WTC11 (cell line): ENCODE measurements around the gene MT2A. TPM values are rescaled to one million over a fixed set of nuclear protein-coding genes. Genes with fewer than 3 reads are reported as not detected.

Source experiments
- ATAC-seq: fragments of 200-7000 bp; cut with Tn5 transposase; 2 replicates; pipeline ENCODE4 v1.10.0; 2021; ENCODE audit warnings: mild to moderate bottlenecking, moderate library complexity
- CTCF ChIA-PET: fragments of 300-600 bp; sonication (Branson Sonifier 250); formaldehyde crosslinking; loops from one replicate; lab custom pipeline; 2021; ENCODE audit warnings: antibody characterized with exemption; lab: Charles Lee
- POLR2A ChIA-PET: fragments of 350-600 bp; sonication (Branson Sonifier 250); formaldehyde crosslinking; loops from one replicate; lab custom pipeline; 2021; ENCODE audit warnings: antibody characterized with exemption; lab: Charles Lee
- DNase-seq: peaks from one replicate; pipeline ENCODE4 v3.0.0; 2021; ENCODE audit warnings: low spot score
- H3K27ac Mint-ChIP-seq: 2 replicates; pipeline ENCODE4 v1.8.0; 2021; ENCODE audit warnings: mixed read lengths
- H3K27me3 Mint-ChIP-seq: 2 replicates; pipeline ENCODE4 v1.8.0; 2021; ENCODE audit warnings: low read depth, mild to moderate bottlenecking, moderate library complexity, mixed read lengths
- H3K36me3 Mint-ChIP-seq: 2 replicates; pipeline ENCODE4 v1.8.0; 2021; ENCODE audit warnings: mixed read lengths
- H3K4me1 Mint-ChIP-seq: 2 replicates; pipeline ENCODE4 v1.8.0; 2022; ENCODE audit warnings: mixed read lengths
- H3K4me3 Mint-ChIP-seq: 2 replicates; pipeline ENCODE4 v1.8.0; 2021; ENCODE audit warnings: mild to moderate bottlenecking, moderate library complexity, mixed read lengths
- H3K9me3 Mint-ChIP-seq: 2 replicates; pipeline ENCODE4 v1.8.0; 2021; ENCODE audit warnings: mixed read lengths
- AFF4 ChIP-seq: sonication (generic); formaldehyde crosslinking; IDR thresholded peaks from 2 replicates; pipeline ENCODE4 v1.8.1; 2023; ENCODE audit warnings: mild to moderate bottlenecking, missing genetic modification reagents, borderline replicate concordance
- FOXP1 ChIP-seq: sonication (generic); formaldehyde crosslinking; IDR thresholded peaks from 2 replicates; pipeline ENCODE4 v1.8.0; 2022; ENCODE audit warnings: missing genetic modification reagents, mild to moderate bottlenecking, moderate library complexity, borderline replicate concordance
- FOXP4 ChIP-seq: sonication (generic); formaldehyde crosslinking; IDR thresholded peaks from 2 replicates; pipeline ENCODE4 v1.8.0; 2022; ENCODE audit warnings: mild to moderate bottlenecking, missing genetic modification reagents
- GTF2I ChIP-seq: fragments of 250-450 bp; sonication (Bioruptor Pico); conservative IDR thresholded peaks from 2 replicates; pipeline ENCODE4 v1.4.0; 2021; ENCODE audit warnings: mild to moderate bottlenecking
- HMGA2 ChIP-seq: fragments of 250-450 bp; sonication (Bioruptor Pico); IDR thresholded peaks from 2 replicates; pipeline ENCODE4 v1.4.0; 2021; ENCODE audit warnings: mild to moderate bottlenecking, moderate library complexity
- IRF2 ChIP-seq: sonication (generic); formaldehyde crosslinking; IDR thresholded peaks from 2 replicates; pipeline ENCODE4 v1.8.0; 2022; ENCODE audit warnings: low read depth, missing genetic modification reagents, borderline replicate concordance
- JAZF1 ChIP-seq: fragments of 250-450 bp; sonication (Bioruptor Pico); IDR thresholded peaks from 2 replicates; pipeline ENCODE4 v1.9.0; 2021; ENCODE audit warnings: moderate library complexity, mild to moderate bottlenecking, inconsistent platforms
- MAX ChIP-seq: sonication (generic); formaldehyde crosslinking; IDR thresholded peaks from 2 replicates; pipeline ENCODE4 v1.8.0; 2022; ENCODE audit warnings: mild to moderate bottlenecking, missing genetic modification reagents
- NFE2L1 ChIP-seq: sonication (generic); formaldehyde crosslinking; IDR thresholded peaks from 2 replicates; pipeline ENCODE4 v1.8.1; 2023; ENCODE audit warnings: missing genetic modification reagents
- NR1H2 ChIP-seq: sonication (generic); formaldehyde crosslinking; IDR thresholded peaks from 2 replicates; pipeline ENCODE4 v1.9.0; 2021; ENCODE audit warnings: mild to moderate bottlenecking, moderate library complexity, missing genetic modification reagents
- NR3C1 ChIP-seq: sonication (generic); formaldehyde crosslinking; conservative IDR thresholded peaks from 2 replicates; pipeline ENCODE4 v1.8.1; 2023; ENCODE audit warnings: low read depth, mild to moderate bottlenecking, missing genetic modification reagents
- RELA ChIP-seq: sonication (generic); formaldehyde crosslinking; IDR thresholded peaks from 2 replicates; pipeline ENCODE4 v1.8.1; 2022; ENCODE audit warnings: missing genetic modification reagents, mild to moderate bottlenecking, borderline replicate concordance
- RORB ChIP-seq: fragments of 250-450 bp; sonication (Bioruptor Pico); IDR thresholded peaks from 2 replicates; pipeline ENCODE4 v1.9.0; 2021; ENCODE audit warnings: mild to moderate bottlenecking
- SMAD3 ChIP-seq: sonication (generic); formaldehyde crosslinking; IDR thresholded peaks from 2 replicates; pipeline ENCODE4 v1.8.0; 2022; ENCODE audit warnings: missing genetic modification reagents, mild to moderate bottlenecking, borderline replicate concordance
- SP1 ChIP-seq: sonication (generic); formaldehyde crosslinking; conservative IDR thresholded peaks from 2 replicates; pipeline ENCODE4 v1.8.1; 2022; ENCODE audit warnings: missing genetic modification reagents
- TP53 ChIP-seq: sonication (generic); formaldehyde crosslinking; IDR thresholded peaks from 2 replicates; pipeline ENCODE4 v1.8.1; 2023; ENCODE audit warnings: mild to moderate bottlenecking, missing genetic modification reagents
- USF1 ChIP-seq: sonication (generic); formaldehyde crosslinking; IDR thresholded peaks from 2 replicates; pipeline ENCODE4 v1.8.0; 2022; ENCODE audit warnings: mild to moderate bottlenecking, missing genetic modification reagents
- ZNF263 ChIP-seq: sonication (generic); formaldehyde crosslinking; IDR thresholded peaks from 2 replicates; pipeline ENCODE4 v1.8.1; 2022; ENCODE audit warnings: low read depth, mild to moderate bottlenecking, moderate library complexity, missing genetic modification reagents
- ZNF416 ChIP-seq: fragments of 250-450 bp; sonication (Bioruptor Pico); IDR thresholded peaks from 2 replicates; pipeline ENCODE4 v1.9.0; 2021; ENCODE audit warnings: mild to moderate bottlenecking, inconsistent platforms
- ZNF423 ChIP-seq: fragments of 250-450 bp; sonication (Bioruptor Pico); IDR thresholded peaks from 2 replicates; pipeline ENCODE4 v2.1.2; 2022; ENCODE audit warnings: mild to moderate bottlenecking, moderate library complexity
- total RNA-seq: library from RNA; stranded (reverse); gene quantifications from 3 replicates; pipeline ENCODE4 v1.2.3, GENCODE V29; 2021
- TF ChIP-seq, protein P1 (sequence below): fragments of 250-450 bp; sonication (Bioruptor Pico); IDR thresholded peaks from 2 replicates; pipeline ENCODE4 v1.9.0; 2021; ENCODE audit warnings: moderate library complexity, mild to moderate bottlenecking, inconsistent platforms, borderline replicate concordance
- TF ChIP-seq, protein P2 (sequence below): sonication (generic); formaldehyde crosslinking; IDR thresholded peaks from 2 replicates; pipeline ENCODE4 v1.8.0; 2023; ENCODE audit warnings: missing genetic modification reagents, mild to moderate bottlenecking, borderline replicate concordance

Gene MT2A
- total RNA-seq, 1 experiment from 2014 or later, result 139 TPM

DNA sequence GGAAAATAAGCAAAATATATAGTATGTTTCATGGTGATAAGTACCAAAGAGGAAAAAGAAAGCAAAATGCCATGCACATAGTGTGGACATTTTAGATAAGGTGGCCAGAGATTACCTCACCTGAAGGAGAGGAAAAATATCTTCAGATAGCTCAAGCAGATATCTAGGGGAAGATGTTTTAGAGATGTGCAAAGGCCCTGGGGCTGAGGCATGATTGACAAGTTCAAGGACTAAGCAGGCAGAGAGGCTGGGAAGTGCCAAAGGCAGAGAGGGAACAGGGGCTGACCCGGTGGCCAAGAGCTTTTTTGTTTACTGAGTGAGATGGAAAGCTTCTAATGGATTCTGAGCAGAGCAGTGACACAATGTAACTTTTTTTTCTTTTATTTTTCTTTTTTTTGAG lies 47.9 kb upstream of the MT2A start (continued):
- TF ChIP-seq, protein P1, sequence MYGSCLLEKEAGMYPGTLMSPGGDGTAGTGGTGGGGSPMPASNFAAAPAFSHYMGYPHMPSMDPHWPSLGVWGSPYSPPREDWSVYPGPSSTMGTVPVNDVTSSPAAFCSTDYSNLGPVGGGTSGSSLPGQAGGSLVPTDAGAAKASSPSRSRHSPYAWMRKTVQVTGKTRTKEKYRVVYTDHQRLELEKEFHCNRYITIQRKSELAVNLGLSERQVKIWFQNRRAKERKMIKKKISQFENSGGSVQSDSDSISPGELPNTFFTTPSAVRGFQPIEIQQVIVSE, result no peak
- no peak for TF ChIP-seq HMGA2 (CRISPR knock-in tag)
- TF ChIP-seq, all 79 proteins: peak for 0

DNA sequence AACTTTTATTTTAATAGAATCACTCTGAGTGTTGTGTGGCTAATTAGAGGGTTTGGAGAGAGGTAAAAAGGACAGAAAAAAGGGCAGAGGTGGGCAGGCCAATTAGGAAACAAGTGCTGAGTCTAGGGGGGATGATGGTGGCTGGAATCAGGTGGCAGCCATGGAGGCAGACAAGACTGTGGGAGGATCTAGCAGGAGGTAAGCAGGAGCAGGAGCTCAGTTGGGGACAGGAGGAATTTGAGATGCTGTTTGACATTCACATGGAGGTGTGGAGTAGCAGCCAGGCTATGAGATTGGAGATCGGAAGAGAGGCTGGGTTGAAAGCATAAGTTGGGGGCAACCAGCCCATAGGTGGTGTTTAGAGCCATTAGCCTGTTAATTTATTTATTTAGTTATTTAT lies 47.3 kb upstream of the MT2A start:
- Mint-ChIP-seq H3K36me3 (no peaks in the 10 kb centered on the region), H3K4me3 (no peak overlapping the region), H3K4me1 (no peaks in the 10 kb centered on the region), H3K9me3 (no peaks in the 10 kb centered on the region), H3K27me3 (no peaks in the 10 kb centered on the region; the same call in 1 of the 2 replicates), H3K27ac (no peak overlapping the region)
- no peak for DNase-seq
- no peak for TF ChIP-seq SMAD3 (CRISPR knock-in tag)
- no peak for TF ChIP-seq FOXP1
- TF ChIP-seq NR3C1 (CRISPR knock-in tag), result no peak
- TF ChIP-seq ZNF416 (CRISPR knock-in tag), result no peak
- no peak for TF ChIP-seq ZNF423
- no peak for TF ChIP-seq RELA (CRISPR knock-in tag)
- TF ChIP-seq, protein P2, sequence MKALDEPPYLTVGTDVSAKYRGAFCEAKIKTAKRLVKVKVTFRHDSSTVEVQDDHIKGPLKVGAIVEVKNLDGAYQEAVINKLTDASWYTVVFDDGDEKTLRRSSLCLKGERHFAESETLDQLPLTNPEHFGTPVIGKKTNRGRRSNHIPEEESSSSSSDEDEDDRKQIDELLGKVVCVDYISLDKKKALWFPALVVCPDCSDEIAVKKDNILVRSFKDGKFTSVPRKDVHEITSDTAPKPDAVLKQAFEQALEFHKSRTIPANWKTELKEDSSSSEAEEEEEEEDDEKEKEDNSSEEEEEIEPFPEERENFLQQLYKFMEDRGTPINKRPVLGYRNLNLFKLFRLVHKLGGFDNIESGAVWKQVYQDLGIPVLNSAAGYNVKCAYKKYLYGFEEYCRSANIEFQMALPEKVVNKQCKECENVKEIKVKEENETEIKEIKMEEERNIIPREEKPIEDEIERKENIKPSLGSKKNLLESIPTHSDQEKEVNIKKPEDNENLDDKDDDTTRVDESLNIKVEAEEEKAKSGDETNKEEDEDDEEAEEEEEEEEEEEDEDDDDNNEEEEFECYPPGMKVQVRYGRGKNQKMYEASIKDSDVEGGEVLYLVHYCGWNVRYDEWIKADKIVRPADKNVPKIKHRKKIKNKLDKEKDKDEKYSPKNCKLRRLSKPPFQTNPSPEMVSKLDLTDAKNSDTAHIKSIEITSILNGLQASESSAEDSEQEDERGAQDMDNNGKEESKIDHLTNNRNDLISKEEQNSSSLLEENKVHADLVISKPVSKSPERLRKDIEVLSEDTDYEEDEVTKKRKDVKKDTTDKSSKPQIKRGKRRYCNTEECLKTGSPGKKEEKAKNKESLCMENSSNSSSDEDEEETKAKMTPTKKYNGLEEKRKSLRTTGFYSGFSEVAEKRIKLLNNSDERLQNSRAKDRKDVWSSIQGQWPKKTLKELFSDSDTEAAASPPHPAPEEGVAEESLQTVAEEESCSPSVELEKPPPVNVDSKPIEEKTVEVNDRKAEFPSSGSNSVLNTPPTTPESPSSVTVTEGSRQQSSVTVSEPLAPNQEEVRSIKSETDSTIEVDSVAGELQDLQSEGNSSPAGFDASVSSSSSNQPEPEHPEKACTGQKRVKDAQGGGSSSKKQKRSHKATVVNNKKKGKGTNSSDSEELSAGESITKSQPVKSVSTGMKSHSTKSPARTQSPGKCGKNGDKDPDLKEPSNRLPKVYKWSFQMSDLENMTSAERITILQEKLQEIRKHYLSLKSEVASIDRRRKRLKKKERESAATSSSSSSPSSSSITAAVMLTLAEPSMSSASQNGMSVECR, result no peak
- ChIA-PET CTCF (interaction anchor here (1.3 to 1.7 kb wide), 2 partner anchors 14 to 40 kb away, joined by 4 read pairs; no protein-coding TSS in a partner anchor), POLR2A (no interaction called here)
- no peak for ATAC-seq

DNA sequence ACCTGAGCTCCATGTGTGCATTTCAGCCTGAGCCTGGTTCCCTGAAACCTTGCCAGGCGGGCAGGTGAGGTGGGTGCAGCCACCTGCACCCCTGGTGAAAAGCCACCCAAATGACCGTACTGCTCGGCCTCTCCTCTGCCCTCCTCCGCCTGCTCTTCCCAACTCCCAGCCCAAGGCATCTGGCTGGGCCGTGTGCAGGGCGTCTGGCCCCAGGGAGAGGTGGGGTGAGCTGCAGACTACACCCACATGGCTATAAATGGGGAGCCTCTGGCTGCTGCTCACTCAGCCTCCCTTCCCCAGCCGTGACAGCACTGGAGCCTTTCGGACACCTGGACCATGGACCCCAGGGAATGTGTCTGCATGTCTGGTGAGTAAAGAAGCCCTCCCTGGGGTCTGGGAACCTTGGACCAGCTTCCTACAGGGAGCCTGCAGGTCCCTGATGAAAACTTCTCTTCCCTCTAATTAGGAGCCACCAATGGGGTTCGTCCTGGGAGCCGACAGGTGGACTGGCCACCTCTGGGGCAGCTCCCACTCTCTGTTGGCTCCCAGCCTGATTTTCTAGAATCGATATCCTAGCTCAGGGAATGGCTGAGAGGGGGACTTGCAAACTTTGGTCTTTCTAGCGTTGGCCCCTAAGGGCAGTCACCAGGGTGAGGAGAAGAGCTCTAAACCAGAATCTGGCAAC lies 43.4 kb upstream of the MT2A start, which contains the start of gene MT4:
Gene MT4 (plus strand): TSS at position 281 of the 685 bp plus-strand sequence. CDS start 56 bp downstream, at position 337.
- DNase-seq, result no peak
- peaks cover 5% of the 10 kb centered on the region for H3K27me3 Mint-ChIP-seq
- no peaks in the 10 kb centered on the region for H3K36me3 Mint-ChIP-seq
- POLR2A ChIA-PET, result no interaction called here
- H3K9me3 Mint-ChIP-seq, result no peaks in the 10 kb centered on the region
- H3K4me1 Mint-ChIP-seq, result no peaks in the 10 kb centered on the region
- no peak within 1 kb of the TSS for H3K27ac Mint-ChIP-seq
- ATAC-seq, result no peak
- no peak for TF ChIP-seq RELA (CRISPR knock-in tag)
- no peak for TF ChIP-seq GTF2I
- TF ChIP-seq JAZF1 (CRISPR knock-in tag), result no peak
- TF ChIP-seq IRF2 (CRISPR knock-in tag), result no peak
- no peak for TF ChIP-seq USF1
- no peak for TF ChIP-seq FOXP4 (CRISPR knock-in tag)
- TF ChIP-seq RORB (CRISPR knock-in tag), result no peak
- no peak for TF ChIP-seq NR3C1 (CRISPR knock-in tag)
- no peak for TF ChIP-seq SP1 (CRISPR knock-in tag)
- no peak for TF ChIP-seq NR1H2 (CRISPR knock-in tag)
- no peak for TF ChIP-seq TP53 (CRISPR knock-in tag)
- TF ChIP-seq MAX, result no peak
- no peak for TF ChIP-seq NFE2L1 (CRISPR knock-in tag)
- no peak for TF ChIP-seq ZNF263 (CRISPR knock-in tag)
- TF ChIP-seq AFF4 (CRISPR knock-in tag), result no peak
- H3K4me3 Mint-ChIP-seq, result no peak within 1 kb of the TSS
- CTCF ChIA-PET, result interaction anchor here (1.1 kb wide), 1 partner anchor 36 kb away, joined by 6 read pairs; no protein-coding TSS in a partner anchor
